ENCODE measurements around the gene TIMP2.

The TIMP2 gene

DNA sequence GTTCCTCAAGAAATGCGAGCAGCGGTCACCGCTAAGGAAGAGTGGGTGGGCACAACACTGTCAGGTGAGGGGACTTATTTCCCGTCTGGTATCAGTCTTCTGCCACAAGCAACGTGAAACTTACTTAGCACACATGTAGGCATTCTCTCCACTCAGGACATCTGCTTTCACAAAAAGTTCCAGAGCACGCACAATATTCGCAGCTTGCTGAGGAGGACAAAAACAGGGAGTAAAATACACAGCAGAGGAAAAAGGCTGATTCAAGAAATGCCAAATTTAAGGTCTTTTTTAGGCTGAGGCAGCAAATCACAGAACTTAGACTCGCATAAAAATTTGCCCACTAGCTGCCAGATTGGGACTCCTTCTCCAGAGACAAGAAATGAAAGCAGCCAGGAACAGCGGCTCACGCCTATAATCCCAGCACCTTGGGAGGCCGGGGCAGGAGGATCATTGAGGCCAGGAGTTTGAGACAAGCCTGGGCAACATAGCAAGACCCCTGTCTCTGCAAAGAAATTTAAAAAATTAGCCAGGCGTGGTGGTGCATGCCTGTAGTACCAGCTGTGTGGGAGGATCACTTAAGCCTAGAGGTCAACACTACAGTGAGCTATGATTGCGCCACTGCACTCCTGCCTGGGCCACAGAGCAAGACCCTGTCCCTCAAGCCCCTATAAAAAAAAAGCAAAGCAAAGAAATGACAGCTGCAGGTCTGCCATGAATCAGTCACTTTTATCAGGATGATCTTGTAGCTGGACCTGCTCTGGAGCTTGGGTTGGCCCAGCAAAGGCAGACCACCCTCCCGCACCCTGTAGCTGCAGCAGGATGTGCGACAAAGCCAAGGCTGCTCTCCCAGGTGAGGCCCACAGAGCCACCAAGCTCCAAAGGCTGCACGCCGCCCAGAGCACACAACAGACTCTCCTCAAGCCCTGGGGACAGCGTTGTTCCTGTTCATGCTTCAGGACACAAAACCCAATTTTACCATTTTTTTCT is 105.1 kb downstream of the TIMP2 start:
- FAIRE-seq (no peak), DNase-seq (ENCODE audit: insufficient read length) (no peak)
- TF ChIP-seq POLR2A (IDR thresholded peaks at IDR 0.05; ENCODE audit: low read depth, low read length) (no peak), POLR2AphosphoS5 (IDR thresholded peaks at IDR 0.05; ENCODE audit: low read depth, low read length) (no peak; the same call in 1 of the 2 replicates), TAF1 (IDR thresholded peaks at IDR 0.05; ENCODE audit: borderline replicate concordance, low read depth, low read length) (no peak)

- TF ChIP-seq POLR2AphosphoS5 (IDR thresholded peaks at IDR 0.05; ENCODE audit: low read depth, low read length) (no peak), TAF1 (IDR thresholded peaks at IDR 0.05; ENCODE audit: borderline replicate concordance, low read depth, low read length) (no peak), POLR2A (IDR thresholded peaks at IDR 0.05; ENCODE audit: low read depth, low read length) (no peak)
- DNase-seq (ENCODE audit: insufficient read length) (no peak), FAIRE-seq (no peak)
Measured at GRCh38 chr17:78819402-78819801, 105.8 kb downstream of the TIMP2 start.

DNA sequence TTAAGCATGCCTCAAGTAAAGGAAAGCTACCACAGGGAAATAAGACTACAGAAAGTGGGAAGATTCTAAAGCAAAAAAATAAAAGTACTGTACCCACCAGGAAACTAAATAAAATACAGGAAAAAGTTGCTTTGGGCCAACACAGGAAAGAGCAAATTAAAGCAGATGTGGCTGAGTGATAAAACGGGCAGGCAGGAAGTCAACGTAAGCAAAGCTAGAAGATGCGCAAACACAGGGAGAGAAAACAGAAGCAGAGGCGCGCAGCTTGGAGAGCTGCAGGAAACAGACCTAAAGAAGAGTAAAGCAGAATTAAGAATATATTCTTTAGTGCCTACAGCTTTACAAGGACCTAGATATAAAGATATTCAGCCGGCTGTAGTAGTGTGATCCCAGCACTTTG is 106.3 kb downstream of the TIMP2 start:
- TF ChIP-seq POLR2A (IDR thresholded peaks at IDR 0.05; ENCODE audit: low read depth, low read length) (no peak), POLR2AphosphoS5 (IDR thresholded peaks at IDR 0.05; ENCODE audit: low read depth, low read length) (no peak), TAF1 (IDR thresholded peaks at IDR 0.05; ENCODE audit: borderline replicate concordance, low read depth, low read length) (no peak)
- FAIRE-seq (no peak), DNase-seq (ENCODE audit: insufficient read length) (no peak)

- DNase-seq (ENCODE audit: insufficient read length) (no peak), FAIRE-seq (no peak)
- no peak for TF ChIP-seq POLR2AphosphoS5 (IDR thresholded peaks at IDR 0.05; ENCODE audit: low read depth, low read length)
- no peak for TF ChIP-seq TAF1 (IDR thresholded peaks at IDR 0.05; ENCODE audit: borderline replicate concordance, low read depth, low read length)
- no peak for TF ChIP-seq POLR2A (IDR thresholded peaks at IDR 0.05; ENCODE audit: low read depth, low read length)
Measured at GRCh38 chr17:78818152-78818846, 106.9 kb downstream of the TIMP2 start.

DNA sequence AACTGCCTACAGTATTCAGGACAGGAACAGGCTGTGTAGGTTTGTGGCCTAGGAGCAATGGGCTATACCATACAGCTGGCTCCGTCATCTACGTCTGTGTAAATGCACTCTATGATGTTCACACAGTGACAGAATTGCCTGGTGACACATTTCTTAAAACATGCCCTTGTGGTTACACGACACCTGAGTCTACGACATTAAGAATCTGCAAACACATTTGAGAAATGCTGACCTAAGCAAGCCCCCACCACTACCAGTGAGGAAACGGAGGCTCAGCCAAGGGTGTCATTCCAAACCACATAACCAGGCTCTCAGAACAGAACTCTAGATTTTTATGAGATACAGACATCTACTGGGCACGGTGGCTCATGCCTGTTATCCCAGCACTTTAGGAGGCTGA is 108.1 kb downstream of the TIMP2 start:
- TF ChIP-seq POLR2A (IDR thresholded peaks at IDR 0.05; ENCODE audit: low read depth, low read length): no peak
- TF ChIP-seq POLR2AphosphoS5 (IDR thresholded peaks at IDR 0.05; ENCODE audit: low read depth, low read length): no peak
- no peak for TF ChIP-seq TAF1 (IDR thresholded peaks at IDR 0.05; ENCODE audit: borderline replicate concordance, low read depth, low read length)
- no peak for FAIRE-seq
- DNase-seq (ENCODE audit: insufficient read length): no peak

DNA sequence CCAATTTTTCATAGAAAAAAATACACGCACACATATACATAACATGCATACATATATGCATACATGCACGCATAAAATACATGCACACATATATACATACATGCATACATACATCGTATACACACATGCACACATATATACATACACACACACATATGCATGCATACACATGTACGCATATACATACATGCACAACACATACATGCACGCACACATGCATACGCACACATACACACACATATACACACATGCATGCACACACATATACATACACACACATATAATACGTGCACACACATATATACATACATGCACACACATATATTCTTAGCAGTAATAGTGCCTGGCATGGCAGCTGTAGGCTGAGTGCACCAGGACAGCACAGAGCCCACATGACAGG is 109.5 kb downstream of the TIMP2 start:
- TF ChIP-seq TAF1 (IDR thresholded peaks at IDR 0.05; ENCODE audit: borderline replicate concordance, low read depth, low read length) (no peak), POLR2A (IDR thresholded peaks at IDR 0.05; ENCODE audit: low read depth, low read length) (no peak), POLR2AphosphoS5 (IDR thresholded peaks at IDR 0.05; ENCODE audit: low read depth, low read length) (no peak)
- FAIRE-seq (no peak), DNase-seq (ENCODE audit: insufficient read length) (no peak)

GRCh38 chr17:78812855-78813254 is 112.3 kb downstream of the TIMP2 start:
- FAIRE-seq: no peak
- DNase-seq (ENCODE audit: insufficient read length): no peak
- TF ChIP-seq TAF1 (IDR thresholded peaks at IDR 0.05; ENCODE audit: borderline replicate concordance, low read depth, low read length): no peak
- TF ChIP-seq POLR2A (IDR thresholded peaks at IDR 0.05; ENCODE audit: low read depth, low read length): no peak

DNA sequence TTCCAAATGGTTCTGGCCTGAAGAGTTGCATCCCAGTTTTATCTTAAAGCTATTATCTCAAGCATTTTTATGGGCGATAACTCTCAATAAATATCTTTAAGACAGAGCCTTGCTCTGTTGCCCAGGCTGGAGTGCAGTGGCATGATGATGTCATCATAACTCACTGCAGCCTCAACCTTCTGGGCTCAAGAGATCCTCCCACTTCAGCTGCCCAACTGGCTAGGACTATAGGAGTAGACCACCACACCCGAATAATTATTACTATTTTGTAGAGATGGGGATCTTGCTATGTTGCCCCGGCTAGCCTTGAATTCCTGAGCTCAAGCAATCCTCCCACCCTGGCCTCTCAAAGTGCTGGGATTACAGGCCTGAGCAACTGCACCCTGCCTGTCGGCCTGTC is 117.0 kb downstream of the TIMP2 start:
- DNase-seq (ENCODE audit: insufficient read length) (no peak), FAIRE-seq (no peak)
- TF ChIP-seq POLR2AphosphoS5 (IDR thresholded peaks at IDR 0.05; ENCODE audit: low read depth, low read length) (no peak), TAF1 (IDR thresholded peaks at IDR 0.05; ENCODE audit: borderline replicate concordance, low read depth, low read length) (no peak), POLR2A (IDR thresholded peaks at IDR 0.05; ENCODE audit: low read depth, low read length) (no peak)

DNA sequence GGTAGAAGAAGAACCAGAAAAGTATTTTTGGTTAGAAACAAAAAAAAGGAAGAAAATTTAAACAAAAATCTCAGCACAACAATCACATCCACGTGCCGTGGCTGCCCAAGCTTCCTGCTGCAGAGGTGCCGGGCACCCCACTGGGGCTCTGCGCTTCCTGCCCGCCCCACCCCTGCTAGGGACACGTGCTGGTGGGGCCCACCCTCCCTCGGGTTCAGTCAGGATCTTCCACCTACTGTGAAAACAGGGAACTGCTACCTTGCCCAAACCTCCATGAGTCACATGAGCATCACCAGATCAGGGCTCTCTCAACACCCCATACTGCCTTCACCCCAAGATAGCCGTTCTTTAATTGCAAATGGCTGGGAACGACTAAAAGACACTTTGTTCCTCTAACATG is 118.7 kb downstream of the TIMP2 start:
- TF ChIP-seq POLR2A (IDR thresholded peaks at IDR 0.05; ENCODE audit: low read depth, low read length) (no peak), TAF1 (IDR thresholded peaks at IDR 0.05; ENCODE audit: borderline replicate concordance, low read depth, low read length) (no peak)
- FAIRE-seq (no peak), DNase-seq (ENCODE audit: insufficient read length) (no peak)

GRCh38 chr17:78805301-78805700 is 119.9 kb downstream of the TIMP2 start:
- FAIRE-seq (no peak), DNase-seq (ENCODE audit: insufficient read length) (no peak)
- TF ChIP-seq TAF1 (IDR thresholded peaks at IDR 0.05; ENCODE audit: borderline replicate concordance, low read depth, low read length) (no peak), POLR2AphosphoS5 (IDR thresholded peaks at IDR 0.05; ENCODE audit: low read depth, low read length) (no peak), POLR2A (IDR thresholded peaks at IDR 0.05; ENCODE audit: low read depth, low read length) (no peak)

DNA sequence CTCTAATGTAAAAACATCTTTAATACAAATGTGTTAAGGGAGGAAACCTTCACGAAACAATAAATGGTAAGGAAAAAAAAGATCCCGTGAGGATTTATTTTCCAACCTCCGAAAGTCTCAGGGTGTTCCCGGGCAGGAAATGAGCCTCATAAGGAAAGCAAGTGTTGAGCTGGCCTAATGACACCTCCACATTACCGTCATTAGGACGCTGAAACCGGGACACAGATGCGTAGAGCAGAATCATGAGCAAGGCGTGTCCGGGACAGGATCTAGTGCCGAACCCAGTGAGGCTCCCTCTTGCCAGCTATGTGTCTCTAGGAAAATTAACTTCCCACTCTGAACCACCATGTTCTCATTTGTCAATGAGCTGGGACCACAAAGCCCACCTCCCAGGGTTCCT is 120.4 kb downstream of the TIMP2 start:
- DNase-seq (ENCODE audit: insufficient read length): no peak
- no peak for FAIRE-seq
- no peak for TF ChIP-seq POLR2A (IDR thresholded peaks at IDR 0.05; ENCODE audit: low read depth, low read length)
- no peak for TF ChIP-seq POLR2AphosphoS5 (IDR thresholded peaks at IDR 0.05; ENCODE audit: low read depth, low read length)
- TF ChIP-seq TAF1 (IDR thresholded peaks at IDR 0.05; ENCODE audit: borderline replicate concordance, low read depth, low read length): no peak
